PC-3 (cell line): ENCODE results near the gene FOXO6. TPM values are rescaled to one million over a fixed set of nuclear protein-coding genes. Genes with fewer than 3 reads are reported as not detected.

ENCODE experiments used
- ATAC-seq: fragments of 200-7000 bp; cut with Tn5 transposase; 2 replicates; pipeline ENCODE4 v1.9.1; 2020; ENCODE audit warnings: mild to moderate bottlenecking, moderate library complexity
- BruUV-seq: library from RNA; stranded (reverse); fragments of 400-500 nt; replicated peaks from 2 replicates; lab custom pipeline; 2021; lab: Mats Ljungman, UMichigan
- CTCF ChIA-PET: fragments of 300-600 bp; sonication (Branson Sonifier 250); formaldehyde crosslinking; loops from one replicate; lab custom pipeline; 2022; ENCODE audit warnings: antibody characterized with exemption; lab: Charles Lee
- POLR2A ChIA-PET: fragments of 300-600 bp; sonication (Branson Sonifier 250); formaldehyde crosslinking; loops from one replicate; lab custom pipeline; 2022; ENCODE audit warnings: antibody characterized with exemption; ENCODE audit not compliant: unreplicated experiment; lab: Charles Lee
- DNase-seq: peaks from one replicate; pipeline ENCODE4 v3.0.0-alpha.2; 2015
- H2AFZ ChIP-seq: fragments of 300-600 bp; sonication (generic); 2 replicates; pipeline ENCODE4 v1.6.0; 2016; ENCODE audit warnings: antibody characterized with exemption, low read length
- H3F3A ChIP-seq: fragments of 300-600 bp; sonication (generic); one replicate; pipeline ENCODE4 v1.6.0; 2017; ENCODE audit warnings: antibody characterized with exemption, low read length, control low read depth, mild to moderate bottlenecking; ENCODE audit not compliant: unreplicated experiment
- H3K27ac ChIP-seq: fragments of 300-600 bp; sonication (generic); 2 replicates; pipeline ENCODE4 v1.5.1; 2016; ENCODE audit warnings: mild to moderate bottlenecking, low read length
- H3K27me3 ChIP-seq: fragments of 300-600 bp; sonication (generic); 2 replicates; pipeline ENCODE4 v1.6.1; 2016; ENCODE audit warnings: low read length, mixed read lengths
- H3K36me3 ChIP-seq: fragments of 300-600 bp; sonication (generic); 2 replicates; pipeline ENCODE4 v1.6.1; 2016; ENCODE audit warnings: low read depth, mixed run types, low read length, mixed read lengths
- H3K4me1 ChIP-seq: fragments of 300-600 bp; sonication (generic); 2 replicates; pipeline ENCODE4 v1.5.1; 2016; ENCODE audit warnings: low read length; ENCODE audit not compliant: insufficient read depth
- H3K4me2 ChIP-seq: fragments of 300-600 bp; sonication (generic); 2 replicates; pipeline ENCODE4 v1.6.0; 2016; ENCODE audit warnings: low read length
- H3K4me3 ChIP-seq: fragments of 300-600 bp; sonication (generic); 2 replicates; pipeline ENCODE4 v1.5.1; 2016; ENCODE audit warnings: mild to moderate bottlenecking, low read length, mixed read lengths
- H3K79me2 ChIP-seq: fragments of 300-600 bp; sonication (generic); 2 replicates; pipeline ENCODE4 v1.6.1; 2017; ENCODE audit warnings: low read length, mixed read lengths
- H3K9ac ChIP-seq: fragments of 300-600 bp; sonication (generic); 2 replicates; pipeline ENCODE4 v1.6.0; 2016; ENCODE audit warnings: mild to moderate bottlenecking, low read length
- H3K9me2 ChIP-seq: fragments of 300-600 bp; sonication (generic); replicated peaks from 2 replicates; pipeline ENCODE4 v1.6.1; 2016; ENCODE audit warnings: mixed run types, low read length, mixed read lengths
- H3K9me3 ChIP-seq: fragments of 300-600 bp; sonication (generic); 2 replicates; pipeline ENCODE4 v1.6.1; 2016; ENCODE audit warnings: low read length, mixed read lengths
- H4K20me1 ChIP-seq: fragments of 300-600 bp; sonication (generic); 2 replicates; pipeline ENCODE4 v1.6.1; 2016; ENCODE audit warnings: low read length, mixed read lengths
- EZH2 ChIP-seq: fragments of 300-600 bp; sonication (generic); IDR thresholded peaks from one replicate; pipeline ENCODE4 v1.6.1; 2017; ENCODE audit warnings: antibody characterized with exemption, mild to moderate bottlenecking, low read length; ENCODE audit not compliant: unreplicated experiment
- EZH2phosphoT487 ChIP-seq: fragments of 300-600 bp; sonication (generic); IDR thresholded peaks from 2 replicates; pipeline ENCODE4 v1.6.1; 2018; ENCODE audit warnings: mild to moderate bottlenecking, antibody characterized with exemption, low read length, borderline replicate concordance
- intact Hi-C: fragments of 100-400 bp; cut with micrococcal nuclease; formaldehyde crosslinking; loops from 2 replicates; pipeline ENCODE4 v1.9.0; 2023
- total RNA-seq: library from RNA; depleted of rRNA; stranded (reverse); fragments of >200 nt; gene quantifications from 2 replicates; pipeline ENCODE4 v1.2.3, GENCODE V29; 2014
- TF ChIP-seq, protein P1 (sequence below): fragments of 300-600 bp; sonication (generic); conservative IDR thresholded peaks from 2 replicates; pipeline ENCODE4 v1.5.1; 2017; ENCODE audit warnings: antibody characterized with exemption, low read depth, mild to moderate bottlenecking, low read length

Gene FOXO6
- total RNA-seq, 1 experiment from 2014 or later, result 1.2 TPM

DNA sequence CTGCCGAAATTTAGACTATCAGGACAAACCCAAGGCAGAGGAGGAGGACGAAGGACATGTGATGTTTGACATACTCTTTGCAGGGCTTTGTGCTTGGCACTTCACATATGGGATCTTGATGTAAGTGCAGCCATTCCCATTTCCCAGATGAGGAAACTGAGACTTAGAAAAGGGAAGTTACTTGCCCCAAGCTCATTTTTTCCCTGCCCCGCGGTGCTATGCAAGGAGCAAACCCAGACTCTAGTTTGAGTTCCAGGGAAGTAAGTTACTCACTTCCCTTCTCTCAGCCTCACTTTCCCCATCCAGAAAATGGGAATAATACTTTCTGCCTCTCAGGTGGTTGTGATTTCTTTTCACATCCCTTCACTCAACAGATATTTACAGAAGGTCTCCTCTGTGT is 4.5 kb upstream of the FOXO6 start:
- POLR2A ChIA-PET, result no interaction called here

GRCh38 chr1:41357451-41358101 is 3.7 kb upstream of the FOXO6 start:
- H2AFZ ChIP-seq, result no peak overlapping the region
- POLR2A ChIA-PET, result no interaction called here
- no peaks in the 10 kb centered on the region for H3K9me3 ChIP-seq
- no peak overlapping the region for H3K4me2 ChIP-seq
- H3K9ac ChIP-seq, result no peak overlapping the region
- no peak overlapping the region for H3K4me3 ChIP-seq
- peaks cover 7% of the 10 kb centered on the region for H3K27me3 ChIP-seq
- intact Hi-C loops, result no loop called here
- H3K4me1 ChIP-seq, result peaks cover 31% of the 10 kb centered on the region
- H3K79me2 ChIP-seq, result no peaks in the 10 kb centered on the region
- no peak overlapping the region for H3K27ac ChIP-seq
- ATAC-seq (no peak), DNase-seq (no peak)
- TF ChIP-seq, protein P1, sequence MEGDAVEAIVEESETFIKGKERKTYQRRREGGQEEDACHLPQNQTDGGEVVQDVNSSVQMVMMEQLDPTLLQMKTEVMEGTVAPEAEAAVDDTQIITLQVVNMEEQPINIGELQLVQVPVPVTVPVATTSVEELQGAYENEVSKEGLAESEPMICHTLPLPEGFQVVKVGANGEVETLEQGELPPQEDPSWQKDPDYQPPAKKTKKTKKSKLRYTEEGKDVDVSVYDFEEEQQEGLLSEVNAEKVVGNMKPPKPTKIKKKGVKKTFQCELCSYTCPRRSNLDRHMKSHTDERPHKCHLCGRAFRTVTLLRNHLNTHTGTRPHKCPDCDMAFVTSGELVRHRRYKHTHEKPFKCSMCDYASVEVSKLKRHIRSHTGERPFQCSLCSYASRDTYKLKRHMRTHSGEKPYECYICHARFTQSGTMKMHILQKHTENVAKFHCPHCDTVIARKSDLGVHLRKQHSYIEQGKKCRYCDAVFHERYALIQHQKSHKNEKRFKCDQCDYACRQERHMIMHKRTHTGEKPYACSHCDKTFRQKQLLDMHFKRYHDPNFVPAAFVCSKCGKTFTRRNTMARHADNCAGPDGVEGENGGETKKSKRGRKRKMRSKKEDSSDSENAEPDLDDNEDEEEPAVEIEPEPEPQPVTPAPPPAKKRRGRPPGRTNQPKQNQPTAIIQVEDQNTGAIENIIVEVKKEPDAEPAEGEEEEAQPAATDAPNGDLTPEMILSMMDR, result no peak
- TF ChIP-seq EZH2phosphoT487 (no peak), EZH2 (no peak)
- no peaks in the 10 kb centered on the region for H4K20me1 ChIP-seq
- no peaks in the 10 kb centered on the region for H3F3A ChIP-seq
- no TSS peak for BruUV-seq
- no peaks in the 10 kb centered on the region for H3K9me2 ChIP-seq
- no peaks in the 10 kb centered on the region for H3K36me3 ChIP-seq
- CTCF ChIA-PET, result no interaction called here

More for the DNA sequence above, 4.5 kb upstream of the FOXO6 start:
- Histone ChIP-seq H3K79me2 (no peaks in the 10 kb centered on the region), H3K4me2 (no peak overlapping the region), H3K27ac (no peak overlapping the region), H3F3A (no peaks in the 10 kb centered on the region), H3K9ac (no peak overlapping the region), H4K20me1 (no peaks in the 10 kb centered on the region), H3K9me3 (no peaks in the 10 kb centered on the region), H3K4me1 (peaks cover 25% of the 10 kb centered on the region), H3K9me2 (no peaks in the 10 kb centered on the region), H2AFZ (no peak overlapping the region), H3K27me3 (no peaks in the 10 kb centered on the region), H3K4me3 (no peak overlapping the region), H3K36me3 (no peaks in the 10 kb centered on the region)
- ATAC-seq, result no peak
- no peak for DNase-seq
- TF ChIP-seq, protein P1, result no peak
- TF ChIP-seq EZH2phosphoT487 (no peak), EZH2 (no peak)
- intact Hi-C loops, result no loop called here
- BruUV-seq, result no TSS peak
- CTCF ChIA-PET, result no interaction called here
